GM18873 (cell line): ENCODE results near the gene AXIN1.
"Not testable (repeated sequence)": the region's sequence is repeated elsewhere in the genome, so short reads cannot be mapped to it uniquely, and the experiment has no call there.

Source experiments
- ATAC-seq: cut with Tn5 transposase; IDR thresholded peaks from one replicate; pipeline ENCODE4 v1.9.1; 2021; ENCODE audit warnings: mild to moderate bottlenecking, moderate library complexity, moderate number of reproducible peaks; ENCODE audit not compliant: unreplicated experiment, low FRiP score

The AXIN1 gene

GRCh38 chr16:334861-335632, 17.5 kb downstream of the AXIN1 start:
- not testable (repeated sequence) for ATAC-seq

GRCh38 chr16:334164-334832, 18.2 kb downstream of the AXIN1 start:
- not testable (repeated sequence) for ATAC-seq

- ATAC-seq, result no peak
These were observed 19.0 kb downstream of the AXIN1 start for GRCh38 chr16:333406-334094.

- not testable (repeated sequence) for ATAC-seq
These were observed 21.2 kb downstream of the AXIN1 start for GRCh38 chr16:331181-331814.

GRCh38 chr16:330741-331140, 21.8 kb downstream of the AXIN1 start:
- ATAC-seq, result no peak

- ATAC-seq, result no peak
These were observed 27.0 kb downstream of the AXIN1 start for GRCh38 chr16:325375-326145.

- no peak for ATAC-seq
These were observed 27.8 kb downstream of the AXIN1 start for GRCh38 chr16:324451-325334.

GRCh38 chr16:324201-324450, 28.4 kb downstream of the AXIN1 start:
- ATAC-seq, result no peak

- ATAC-seq, result no peak
These were observed 29.9 kb downstream of the AXIN1 start for GRCh38 chr16:322476-323143.

GRCh38 chr16:321532-321931, 31.0 kb downstream of the AXIN1 start:
- ATAC-seq, result no peak

GRCh38 chr16:320206-320605, 32.3 kb downstream of the AXIN1 start:
- ATAC-seq, result no peak

GRCh38 chr16:318628-319027, 33.9 kb downstream of the AXIN1 start:
- ATAC-seq, result no peak

- ATAC-seq, result no peak
These were observed 34.9 kb downstream of the AXIN1 start for GRCh38 chr16:317583-317982.

GRCh38 chr16:316741-317464, 35.6 kb downstream of the AXIN1 start:
- ATAC-seq, result no peak

- ATAC-seq, result no peak
These were observed 37.7 kb downstream of the AXIN1 start for GRCh38 chr16:314795-315299.

GRCh38 chr16:314351-314750, 38.2 kb downstream of the AXIN1 start:
- ATAC-seq, result no peak

GRCh38 chr16:311725-312124, 40.8 kb downstream of the AXIN1 start:
- ATAC-seq, result no peak

- ATAC-seq, result no peak
These were observed 43.0 kb downstream of the AXIN1 start for GRCh38 chr16:309476-309875.
